HG02943 (cell line): ENCODE results near the gene SLC24A3.

Experiments
- ATAC-seq: cut with Tn5 transposase; IDR thresholded peaks from one replicate; pipeline ENCODE4 v1.9.1; 2021; ENCODE audit warnings: mild to moderate bottlenecking, low read depth, moderate library complexity; ENCODE audit not compliant: unreplicated experiment

Gene SLC24A3

GRCh38 chr20:19212469-19212815 lies at the start of gene SLC24A3:
TSS of gene SLC24A3 (plus strand) at chr20:19212642.
- ATAC-seq: no peak

- ATAC-seq: no peak
These were observed 42.3 kb upstream of the SLC24A3 start for GRCh38 chr20:19170148-19170547.

- ATAC-seq: no peak
These were observed 39.8 kb upstream of the SLC24A3 start for GRCh38 chr20:19172637-19173036.

GRCh38 chr20:19176470-19177052 lies 35.9 kb upstream of the SLC24A3 start:
- no peak for ATAC-seq

- ATAC-seq: no peak
These were observed 30.9 kb upstream of the SLC24A3 start for GRCh38 chr20:19181552-19181951.

- no peak for ATAC-seq
These were observed 27.4 kb upstream of the SLC24A3 start for GRCh38 chr20:19185083-19185482.

GRCh38 chr20:19193349-19193748 lies 19.1 kb upstream of the SLC24A3 start:
- ATAC-seq: no peak

GRCh38 chr20:19205981-19206396 lies 6.5 kb upstream of the SLC24A3 start:
- ATAC-seq: no peak

GRCh38 chr20:19207541-19207940 lies 4.9 kb upstream of the SLC24A3 start:
- no peak for ATAC-seq

- no peak for ATAC-seq
These were observed 1.9 kb upstream of the SLC24A3 start for GRCh38 chr20:19210391-19211155.

- ATAC-seq: no peak
These were observed 1.2 kb upstream of the SLC24A3 start for GRCh38 chr20:19211252-19211651.

GRCh38 chr20:19211661-19212468 lies 577 bp upstream of the SLC24A3 start:
- ATAC-seq: no peak

- ATAC-seq: no peak
These were observed 520 bp downstream of the SLC24A3 start for GRCh38 chr20:19212821-19213502.

- ATAC-seq: no peak
These were observed 1.6 kb downstream of the SLC24A3 start for GRCh38 chr20:19213946-19214490.

- ATAC-seq: no peak
These were observed 6.0 kb downstream of the SLC24A3 start for GRCh38 chr20:19218411-19218810.

- no peak for ATAC-seq
These were observed 10.1 kb downstream of the SLC24A3 start for GRCh38 chr20:19222520-19223040.

- no peak for ATAC-seq
These were observed 11.2 kb downstream of the SLC24A3 start for GRCh38 chr20:19223640-19224039.

GRCh38 chr20:19231359-19232035 lies 19.1 kb downstream of the SLC24A3 start:
- no peak for ATAC-seq

GRCh38 chr20:19232997-19233794 lies 20.8 kb downstream of the SLC24A3 start:
- no peak for ATAC-seq
